H1 (cell line): ENCODE results near the gene FIGNL2.

Experiments used
- CEBPB ChIP-seq: IDR thresholded peaks from 2 replicates; pipeline ENCODE4 v1.6.1; 2012; ENCODE audit warnings: low read depth, low read length
- CHD1 ChIP-seq: IDR thresholded peaks from 2 replicates; pipeline ENCODE4 v1.6.1; 2012; ENCODE audit warnings: low read depth, low read length, improper control_type of control experiment
- JUND ChIP-seq: IDR thresholded peaks from 2 replicates; pipeline ENCODE4 v1.6.1; 2011; ENCODE audit warnings: mild to moderate bottlenecking, improper control_type of control experiment, low read length
- NANOG ChIP-seq: IDR thresholded peaks from 2 replicates; pipeline ENCODE4 v1.6.1; 2011; ENCODE audit warnings: low read length, low read depth, mild to moderate bottlenecking, inconsistent platforms; ENCODE audit not compliant: insufficient read depth, poor library complexity, severe bottlenecking
- POLR2AphosphoS5 ChIP-seq: IDR thresholded peaks from 2 replicates; pipeline ENCODE4 v1.6.1; 2011; ENCODE audit warnings: low read depth, low read length
- SP1 ChIP-seq: IDR thresholded peaks from 2 replicates; pipeline ENCODE4 v1.6.1; 2011; ENCODE audit warnings: low read depth, low read length
- SUZ12 ChIP-seq: fragments of 200-600 bp; sonication (generic); IDR thresholded peaks from 2 replicates; pipeline ENCODE4 v1.6.1; 2012; ENCODE audit warnings: mild to moderate bottlenecking, inconsistent platforms, low read length, moderate library complexity, mixed read lengths
- TAF1 ChIP-seq: IDR thresholded peaks from 2 replicates; pipeline ENCODE4 v1.6.1; 2011; ENCODE audit warnings: mild to moderate bottlenecking, low read depth, low read length
- TF ChIP-seq, protein P1 (sequence below), 3 experiments: IDR thresholded peaks; 1 replicate in 2 of 3; 2 replicates in 1 of 3; pipeline versions ENCODE4 v1.5.1 to v1.6.1; 2011; ENCODE audit warnings: low read length in 3 of 3, mild to moderate bottlenecking in 3 of 3, inconsistent platforms in 2 of 3, low read depth in 1 of 3, moderate library complexity in 1 of 3; ENCODE audit not compliant: insufficient read depth in 1 of 3; ENCODE audit errors: control extremely low read depth in 1 of 3

DNA sequence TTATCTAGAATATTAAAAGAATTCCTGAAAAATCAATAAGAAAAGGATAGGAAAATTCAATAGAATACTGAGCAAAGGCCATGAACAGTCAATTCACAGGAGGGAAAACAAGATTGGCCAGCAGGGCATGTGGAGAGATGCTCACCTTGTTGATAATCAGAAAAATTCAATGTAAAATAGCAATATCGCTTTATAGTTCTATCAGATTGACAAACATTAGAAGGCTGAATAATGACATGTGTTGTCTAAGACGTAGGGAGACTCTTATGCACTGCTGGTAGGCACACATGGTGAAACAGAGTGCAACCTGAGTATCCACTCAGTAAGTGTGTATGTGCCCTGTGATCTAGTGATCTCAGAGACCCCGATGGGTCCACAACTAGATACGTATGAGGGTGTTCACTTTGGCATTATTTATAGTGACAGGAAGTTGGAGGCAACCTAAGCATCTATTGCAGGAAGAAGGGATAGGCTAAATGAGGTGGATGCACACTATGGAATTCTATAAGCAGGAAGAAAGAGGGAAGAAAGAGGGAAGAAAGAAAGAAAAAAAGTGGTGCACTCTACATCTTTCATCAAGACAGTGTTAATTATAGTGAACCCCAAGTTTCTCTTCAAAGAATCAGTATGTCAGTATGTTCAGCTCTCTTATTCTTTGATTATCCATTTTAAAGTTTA is 35.6 kb upstream of the FIGNL2 start:
- no peak for TF ChIP-seq CEBPB
- TF ChIP-seq POLR2AphosphoS5: no peak
- no peak for TF ChIP-seq TAF1
- TF ChIP-seq, protein P1, sequence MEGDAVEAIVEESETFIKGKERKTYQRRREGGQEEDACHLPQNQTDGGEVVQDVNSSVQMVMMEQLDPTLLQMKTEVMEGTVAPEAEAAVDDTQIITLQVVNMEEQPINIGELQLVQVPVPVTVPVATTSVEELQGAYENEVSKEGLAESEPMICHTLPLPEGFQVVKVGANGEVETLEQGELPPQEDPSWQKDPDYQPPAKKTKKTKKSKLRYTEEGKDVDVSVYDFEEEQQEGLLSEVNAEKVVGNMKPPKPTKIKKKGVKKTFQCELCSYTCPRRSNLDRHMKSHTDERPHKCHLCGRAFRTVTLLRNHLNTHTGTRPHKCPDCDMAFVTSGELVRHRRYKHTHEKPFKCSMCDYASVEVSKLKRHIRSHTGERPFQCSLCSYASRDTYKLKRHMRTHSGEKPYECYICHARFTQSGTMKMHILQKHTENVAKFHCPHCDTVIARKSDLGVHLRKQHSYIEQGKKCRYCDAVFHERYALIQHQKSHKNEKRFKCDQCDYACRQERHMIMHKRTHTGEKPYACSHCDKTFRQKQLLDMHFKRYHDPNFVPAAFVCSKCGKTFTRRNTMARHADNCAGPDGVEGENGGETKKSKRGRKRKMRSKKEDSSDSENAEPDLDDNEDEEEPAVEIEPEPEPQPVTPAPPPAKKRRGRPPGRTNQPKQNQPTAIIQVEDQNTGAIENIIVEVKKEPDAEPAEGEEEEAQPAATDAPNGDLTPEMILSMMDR (IDR thresholded peaks at IDR 0.05; ENCODE audit: control extremely low read depth in 1 of 3, insufficient read depth in 1 of 3, low read depth in 1 of 3, low read length in 3 of 3): no peak
- TF ChIP-seq NANOG: no peak
- TF ChIP-seq JUND: no peak
- no peak for TF ChIP-seq SUZ12
- no peak for TF ChIP-seq SP1
- TF ChIP-seq CHD1: no peak
